Endothelial cell of umbilical vein (primary cell): ENCODE data around the gene NFU1. TPM values are rescaled to one million over a fixed set of nuclear protein-coding genes. Genes with fewer than 3 reads are reported as not detected.

ENCODE experiments used
- BruUV-seq: library from RNA; stranded (reverse); fragments of 400-500 nt; replicated peaks from 2 replicates; lab custom pipeline; 2021; lab: Mats Ljungman, UMichigan
- CTCF ChIA-PET: fragments of 300-600, 350-600 bp; sonication (Branson Sonifier 250); formaldehyde crosslinking; loops from one replicate; lab custom pipeline; 2021; ENCODE audit warnings: antibody characterized with exemption, inconsistent platforms; lab: Charles Lee
- POLR2A ChIA-PET: fragments of 300-600, 350-600 bp; sonication (Branson Sonifier 250); formaldehyde crosslinking; loops from one replicate; lab custom pipeline; 2021; ENCODE audit warnings: antibody characterized with exemption, inconsistent platforms; lab: Charles Lee
- DNase-seq: peaks from one replicate; pipeline ENCODE4 v3.0.0-alpha.2; 2011; ENCODE audit warnings: low read depth, low spot score
- FAIRE-seq: peaks from 2 replicates; lab custom pipeline; 2011; peaks lifted over from hg19 to GRCh38; lab: Jason Lieb, UNC
- H2AFZ ChIP-seq: 2 replicates; pipeline ENCODE4 v1.6.0; 2012; ENCODE audit warnings: low read depth, low read length, control low read depth, inconsistent platforms
- H3K27ac ChIP-seq: 2 replicates; pipeline ENCODE4 v1.5.1; 2011; ENCODE audit warnings: low read depth, mild to moderate bottlenecking, control low read depth, low read length, moderate library complexity; ENCODE audit not compliant: insufficient read depth
- H3K27me3 ChIP-seq, 2 experiments: 2 replicates each; pipeline versions ENCODE4 v1.6.0 to v1.6.1; 2011; ENCODE audit warnings: low read length in 2 of 2, mixed read lengths in 1 of 2; ENCODE audit not compliant: control insufficient read depth in 2 of 2, insufficient read depth in 2 of 2
- H3K36me3 ChIP-seq, 2 experiments: 2 replicates in 1 of 2; 3 replicates in 1 of 2; pipeline ENCODE4 v1.5.1; 2011; ENCODE audit warnings: low read length in 2 of 2, mild to moderate bottlenecking in 1 of 2, moderate library complexity in 1 of 2; ENCODE audit not compliant: control insufficient read depth in 2 of 2, insufficient read depth in 2 of 2; ENCODE audit errors: extremely low read depth in 1 of 2
- H3K4me1 ChIP-seq: 3 replicates; pipeline ENCODE4 v1.5.1; 2011; ENCODE audit warnings: mild to moderate bottlenecking, low read length; ENCODE audit not compliant: control insufficient read depth, insufficient read depth; ENCODE audit errors: extremely low read depth
- H3K4me2 ChIP-seq: 2 replicates; pipeline ENCODE4 v1.6.1; 2011; ENCODE audit warnings: low read length, control low read depth, mixed read lengths; ENCODE audit not compliant: insufficient read depth
- H3K4me3 ChIP-seq, 3 experiments: fragments of 200-600 bp in 1 of 3; sonication (generic), shearing (Covaris generic) in 1 of 3; replicated peaks in 1 of 3; 2 replicates each; pipeline ENCODE4 v1.5.1; 2011 to 2016; ENCODE audit warnings: control low read depth in 3 of 3, low read length in 3 of 3, mild to moderate bottlenecking in 2 of 3, inconsistent platforms in 1 of 3, low read depth in 1 of 3, moderate library complexity in 1 of 3; ENCODE audit not compliant: insufficient read depth in 1 of 3
- H3K79me2 ChIP-seq: 2 replicates; pipeline ENCODE4 v1.6.0; 2012; ENCODE audit warnings: low read length, inconsistent platforms; ENCODE audit not compliant: control insufficient read depth, insufficient read depth
- H3K9ac ChIP-seq: replicated peaks from 2 replicates; pipeline ENCODE3; 2011; ENCODE audit warnings: low read length, control low read depth; ENCODE audit not compliant: insufficient read depth; ENCODE audit errors: extremely low read depth
- H3K9me1 ChIP-seq: replicated peaks from 3 replicates; pipeline ENCODE4 v1.6.0; 2011; ENCODE audit warnings: mild to moderate bottlenecking, low read length; ENCODE audit not compliant: control insufficient read depth, insufficient read depth; ENCODE audit errors: extremely low read depth
- H3K9me3 ChIP-seq: replicated peaks from 2 replicates; pipeline ENCODE4 v1.5.1; 2012; ENCODE audit warnings: low read length, inconsistent platforms; ENCODE audit not compliant: control insufficient read depth, insufficient read depth
- H4K20me1 ChIP-seq: replicated peaks from 2 replicates; pipeline ENCODE3; 2011; ENCODE audit warnings: mild to moderate bottlenecking, low read length; ENCODE audit not compliant: control insufficient read depth, insufficient read depth; ENCODE audit errors: extremely low read depth
- CTCF ChIP-seq, 2 donors: IDR thresholded peaks; 1 replicate in 1 of 2; 2 replicates in 1 of 2; pipeline ENCODE4 v1.5.1; 2011; ENCODE audit warnings: low read length in 2 of 2, mild to moderate bottlenecking in 2 of 2, moderate library complexity in 2 of 2, control low read depth in 1 of 2, inconsistent platforms in 1 of 2, low read depth in 1 of 2; ENCODE audit not compliant: insufficient read depth in 1 of 2; ENCODE audit errors: extremely low read depth in 1 of 2
- EZH2 ChIP-seq: IDR thresholded peaks from 2 replicates; pipeline ENCODE4 v1.6.1; 2012; ENCODE audit warnings: borderline replicate concordance, low read depth, mild to moderate bottlenecking, moderate library complexity, low read length, inconsistent platforms; ENCODE audit not compliant: severe bottlenecking
- FOS ChIP-seq: IDR thresholded peaks from 2 replicates; pipeline ENCODE4 v1.6.1; 2011; ENCODE audit warnings: mild to moderate bottlenecking, low read length, moderate library complexity, borderline replicate concordance; ENCODE audit not compliant: insufficient read depth
- GATA2 ChIP-seq: IDR thresholded peaks from 2 replicates; pipeline ENCODE4 v1.7.0; 2011; ENCODE audit warnings: low read depth, mild to moderate bottlenecking, moderate library complexity, mixed read lengths, low read length; ENCODE audit not compliant: insufficient read length, insufficient read depth
- JUN ChIP-seq: IDR thresholded peaks from 2 replicates; pipeline ENCODE4 v1.6.1; 2011; ENCODE audit warnings: borderline replicate concordance, low read depth; ENCODE audit not compliant: insufficient read length, insufficient read depth
- MAX ChIP-seq: IDR thresholded peaks from 2 replicates; pipeline ENCODE4 v1.6.1; 2011; ENCODE audit not compliant: insufficient read depth, insufficient read length
- MYC ChIP-seq: IDR thresholded peaks from one replicate; pipeline ENCODE4 v1.6.1; 2011; ENCODE audit warnings: mild to moderate bottlenecking, low read depth, low read length
- POLR2A ChIP-seq: IDR thresholded peaks from 2 replicates; pipeline ENCODE4 v1.6.1; 2012; ENCODE audit warnings: low read depth, mild to moderate bottlenecking, control low read depth, low read length
- POLR2AphosphoS5 ChIP-seq: IDR thresholded peaks from 2 replicates; pipeline ENCODE4 v1.6.1; 2012; ENCODE audit warnings: low read depth, mild to moderate bottlenecking, control low read depth, low read length, moderate library complexity; ENCODE audit not compliant: insufficient read depth
- dilution Hi-C: fragments of 300-500 bp; cut with MboI; formaldehyde crosslinking; loops from one replicate; pipeline ENCODE4 v1.15.0; 2019; ENCODE audit warnings: low sequenced_read_pairs; ENCODE audit not compliant: extremely low pct_ligation_motif_present
- intact Hi-C: fragments of 100-400 bp; cut with micrococcal nuclease; formaldehyde crosslinking; loops from one replicate; pipeline ENCODE4 v1.10.0; 2022
- polyA plus RNA-seq, 4 experiments: library from polyadenylated mRNA; depleted of rRNA in 3 of 4; stranded (reverse) in 3 of 4; unstranded in 1 of 4; fragments of >200 nt; gene quantifications; 2 replicates each; pipeline versions ENCODE4 v1.2.1 to v1.2.3, GENCODE V29; 2011 to 2012; ENCODE audit warnings: missing spikeins in 1 of 4
- total RNA-seq: library from RNA; stranded (reverse); gene quantifications from 2 replicates; pipeline ENCODE4 v1.2.3, GENCODE V29; 2021

NFU1 gene
- total and polyA plus RNA-seq, 2 donors (not counting 3 experiments of a cell fraction or from before 2014, with no cell fraction given), result 19.6 to 49.7 TPM

- Histone ChIP-seq H3K4me3 (no peak overlapping the region), H3K27me3 (no peaks in the 10 kb centered on the region), H3K9me1 (no peaks in the 10 kb centered on the region), H3K36me3 (no peaks in the 10 kb centered on the region), H4K20me1 (no peaks in the 10 kb centered on the region), H3K9ac (no peak overlapping the region), H3K4me1 (no peaks in the 10 kb centered on the region), H3K9me3 (no peaks in the 10 kb centered on the region), H3K27ac (no peak overlapping the region), H2AFZ (no peak overlapping the region), H3K79me2 (no peaks in the 10 kb centered on the region), H3K4me2 (no peak overlapping the region)
- FAIRE-seq, result no peak
- BruUV-seq, result no TSS peak
- CTCF ChIA-PET, result interaction anchor here (1.2 kb wide), 1 partner anchor 9 kb away, joined by 3 read pairs; no protein-coding TSS in a partner anchor
- no peak for DNase-seq
- POLR2A ChIA-PET, result no interaction called here
- intact Hi-C loops (no loop called here), dilution Hi-C loops (no loop called here)
- TF ChIP-seq FOS (no peak), CTCF (IDR thresholded peaks at IDR 0.05; ENCODE audit: extremely low read depth in 1 of 2, insufficient read depth in 1 of 2, low read depth in 1 of 2, low read length in 2 of 2) (no peak), MYC (no peak), POLR2A (no peak), MAX (no peak), GATA2 (no peak), POLR2AphosphoS5 (no peak), JUN (no peak), EZH2 (no peak)
These were observed 18.9 kb upstream of the NFU1 start for GRCh38 chr2:69456154-69456553.
